ENCODE data around the gene LRP11.
"Not testable (repeated sequence)": the region's sequence is repeated elsewhere in the genome, so short reads cannot be mapped to it uniquely, and the experiment has no call there.

LRP11 gene

GRCh38 chr6:149855040-149855654 lies 9.0 kb downstream of the LRP11 start:
- Mint-ChIP-seq H3K4me3 (no peak overlapping the region), H3K9me3 (no peaks in the 10 kb centered on the region), H3K36me3 (ENCODE audit: low read depth) (no peaks in the 10 kb centered on the region), H3K27me3 (peaks cover 6% of the 10 kb centered on the region), H3K4me1 (ENCODE audit: low read depth) (peaks cover 11% of the 10 kb centered on the region), H3K27ac (no peak overlapping the region)
- no peak for DNase-seq

GRCh38 chr6:149854532-149854931 lies 9.6 kb downstream of the LRP11 start:
- DNase-seq: no peak
- peaks cover 6% of the 10 kb centered on the region for H3K27me3 Mint-ChIP-seq

GRCh38 chr6:149854017-149854416 lies 10.1 kb downstream of the LRP11 start:
- peaks cover 11% of the 10 kb centered on the region for H3K4me1 Mint-ChIP-seq (ENCODE audit: low read depth)
- not testable (repeated sequence) for H3K27ac Mint-ChIP-seq; H3K36me3 Mint-ChIP-seq (ENCODE audit: low read depth); H3K4me3 Mint-ChIP-seq; H3K27me3 Mint-ChIP-seq; H3K9me3 Mint-ChIP-seq; DNase-seq

More at GRCh38 chr6:149854532-149854931, 9.6 kb downstream of the LRP11 start:
- peaks cover 11% of the 10 kb centered on the region for H3K4me1 Mint-ChIP-seq (ENCODE audit: low read depth)
- H3K27ac Mint-ChIP-seq: no peak overlapping the region
- no peaks in the 10 kb centered on the region for H3K36me3 Mint-ChIP-seq (ENCODE audit: low read depth)
- no peaks in the 10 kb centered on the region for H3K9me3 Mint-ChIP-seq
- no peak overlapping the region for H3K4me3 Mint-ChIP-seq

GRCh38 chr6:149852881-149853280 lies 11.3 kb downstream of the LRP11 start:
- DNase-seq: no peak
- peaks cover 3% of the 10 kb centered on the region for H3K27me3 Mint-ChIP-seq
- no peak overlapping the region for H3K4me3 Mint-ChIP-seq
- peaks cover 11% of the 10 kb centered on the region for H3K4me1 Mint-ChIP-seq (ENCODE audit: low read depth)
- no peak overlapping the region for H3K27ac Mint-ChIP-seq
- no peaks in the 10 kb centered on the region for H3K36me3 Mint-ChIP-seq (ENCODE audit: low read depth)
- H3K9me3 Mint-ChIP-seq: no peaks in the 10 kb centered on the region

GRCh38 chr6:149852180-149852579 lies 12.0 kb downstream of the LRP11 start:
- no peaks in the 10 kb centered on the region for H3K36me3 Mint-ChIP-seq (ENCODE audit: low read depth)
- H3K4me3 Mint-ChIP-seq: no peak overlapping the region
- H3K27ac Mint-ChIP-seq: no peak overlapping the region
- H3K9me3 Mint-ChIP-seq: no peaks in the 10 kb centered on the region
- H3K27me3 Mint-ChIP-seq: peaks cover 3% of the 10 kb centered on the region
- H3K4me1 Mint-ChIP-seq (ENCODE audit: low read depth): peaks cover 15% of the 10 kb centered on the region
- no peak for DNase-seq

- H3K4me1 Mint-ChIP-seq (ENCODE audit: low read depth): peaks cover 15% of the 10 kb centered on the region
- no peaks in the 10 kb centered on the region for H3K9me3 Mint-ChIP-seq
- peaks cover 3% of the 10 kb centered on the region for H3K27me3 Mint-ChIP-seq
- H3K27ac Mint-ChIP-seq: no peak overlapping the region
- H3K4me3 Mint-ChIP-seq: no peak overlapping the region
- no peak for DNase-seq
- no peaks in the 10 kb centered on the region for H3K36me3 Mint-ChIP-seq (ENCODE audit: low read depth)
These were observed 12.6 kb downstream of the LRP11 start for GRCh38 chr6:149851461-149852110.

GRCh38 chr6:149848343-149848742 lies 15.8 kb downstream of the LRP11 start:
- H3K4me1 Mint-ChIP-seq (ENCODE audit: low read depth): peaks cover 15% of the 10 kb centered on the region
- H3K27ac Mint-ChIP-seq; H3K27me3 Mint-ChIP-seq; H3K4me3 Mint-ChIP-seq; H3K9me3 Mint-ChIP-seq; DNase-seq; H3K36me3 Mint-ChIP-seq (ENCODE audit: low read depth): not testable (repeated sequence)

- Mint-ChIP-seq H3K36me3 (ENCODE audit: low read depth) (no peaks in the 10 kb centered on the region), H3K27ac (no peak overlapping the region), H3K9me3 (no peaks in the 10 kb centered on the region), H3K27me3 (no peaks in the 10 kb centered on the region), H3K4me1 (ENCODE audit: low read depth) (peaks cover 15% of the 10 kb centered on the region), H3K4me3 (no peak overlapping the region)
- no peak for DNase-seq
These were observed 16.3 kb downstream of the LRP11 start for GRCh38 chr6:149847939-149848267.

- Mint-ChIP-seq H3K27me3 (no peaks in the 10 kb centered on the region), H3K36me3 (ENCODE audit: low read depth) (no peaks in the 10 kb centered on the region), H3K4me3 (no peak overlapping the region), H3K27ac (no peak overlapping the region), H3K4me1 (ENCODE audit: low read depth) (peaks cover 4% of the 10 kb centered on the region), H3K9me3 (no peaks in the 10 kb centered on the region)
- no peak for DNase-seq
These were observed 17.8 kb downstream of the LRP11 start for GRCh38 chr6:149846321-149846720.

- no peaks in the 10 kb centered on the region for H3K27me3 Mint-ChIP-seq
- H3K4me3 Mint-ChIP-seq: no peak overlapping the region
- no peaks in the 10 kb centered on the region for H3K9me3 Mint-ChIP-seq
- DNase-seq: no peak
- peaks cover 4% of the 10 kb centered on the region for H3K4me1 Mint-ChIP-seq (ENCODE audit: low read depth)
- H3K27ac Mint-ChIP-seq: no peak overlapping the region
- H3K36me3 Mint-ChIP-seq (ENCODE audit: low read depth): no peaks in the 10 kb centered on the region
These were observed 18.6 kb downstream of the LRP11 start for GRCh38 chr6:149845549-149845948.

GRCh38 chr6:149844480-149844879 lies 19.7 kb downstream of the LRP11 start:
- no peaks in the 10 kb centered on the region for H3K9me3 Mint-ChIP-seq
- no peaks in the 10 kb centered on the region for H3K27me3 Mint-ChIP-seq
- DNase-seq: no peak
- H3K4me1 Mint-ChIP-seq (ENCODE audit: low read depth): peaks cover 4% of the 10 kb centered on the region
- H3K36me3 Mint-ChIP-seq (ENCODE audit: low read depth): no peaks in the 10 kb centered on the region
- no peak overlapping the region for H3K27ac Mint-ChIP-seq
- H3K4me3 Mint-ChIP-seq: no peak overlapping the region

- H3K9me3 Mint-ChIP-seq; H3K27ac Mint-ChIP-seq; H3K4me1 Mint-ChIP-seq (ENCODE audit: low read depth); DNase-seq; H3K4me3 Mint-ChIP-seq; H3K27me3 Mint-ChIP-seq; H3K36me3 Mint-ChIP-seq (ENCODE audit: low read depth): not testable (repeated sequence)
These were observed 20.1 kb downstream of the LRP11 start for GRCh38 chr6:149844036-149844435.

- Mint-ChIP-seq H3K27ac (no peak overlapping the region), H3K27me3 (no peaks in the 10 kb centered on the region), H3K36me3 (ENCODE audit: low read depth) (no peaks in the 10 kb centered on the region), H3K4me1 (ENCODE audit: low read depth) (peaks cover 4% of the 10 kb centered on the region), H3K4me3 (no peak overlapping the region), H3K9me3 (no peaks in the 10 kb centered on the region)
- no peak for DNase-seq
These were observed 21.0 kb downstream of the LRP11 start for GRCh38 chr6:149843051-149843633.

- Mint-ChIP-seq H3K27me3 (no peaks in the 10 kb centered on the region), H3K9me3 (no peaks in the 10 kb centered on the region), H3K4me1 (ENCODE audit: low read depth) (peaks cover 2% of the 10 kb centered on the region), H3K27ac (no peak overlapping the region), H3K4me3 (no peak overlapping the region), H3K36me3 (ENCODE audit: low read depth) (no peaks in the 10 kb centered on the region)
- no peak for DNase-seq
These were observed 21.8 kb downstream of the LRP11 start for GRCh38 chr6:149842331-149842730.

GRCh38 chr6:149840345-149841075 lies 23.6 kb downstream of the LRP11 start:
- DNase-seq: peak; percentile 51
- no peak overlapping the region for H3K4me3 Mint-ChIP-seq
- no peaks in the 10 kb centered on the region for H3K27me3 Mint-ChIP-seq
- H3K9me3 Mint-ChIP-seq: no peaks in the 10 kb centered on the region
- no peaks in the 10 kb centered on the region for H3K4me1 Mint-ChIP-seq (ENCODE audit: low read depth)
- no peak overlapping the region for H3K27ac Mint-ChIP-seq
- H3K36me3 Mint-ChIP-seq (ENCODE audit: low read depth): no peaks in the 10 kb centered on the region
